Astrocyte (in vitro differentiated cells and primary cell): ENCODE results near the gene IER5. TPM values are rescaled to one million over a fixed set of nuclear protein-coding genes. Genes with fewer than 3 reads are reported as not detected.

Experiments
- DNase-seq: peaks from one replicate; pipeline ENCODE4 v3.0.0-alpha.2; 2010; ENCODE audit warnings: low read depth
- FAIRE-seq: peaks from 2 replicates; lab custom pipeline; 2011; peaks lifted over from hg19 to GRCh38; lab: Jason Lieb, UNC
- H2AFZ ChIP-seq: 2 replicates; pipeline ENCODE4 v1.6.0; 2012; ENCODE audit warnings: low read depth, low read length, inconsistent platforms
- H3K27ac ChIP-seq: 2 replicates; pipeline ENCODE4 v1.5.1; 2011; ENCODE audit warnings: low read depth, low read length, inconsistent platforms
- H3K27me3 ChIP-seq: 2 replicates; pipeline ENCODE4 v1.6.0; 2011; ENCODE audit warnings: low read length, inconsistent platforms; ENCODE audit not compliant: insufficient read depth
- H3K36me3 ChIP-seq: 2 replicates; pipeline ENCODE4 v1.5.1; 2011; ENCODE audit warnings: low read length, inconsistent platforms; ENCODE audit not compliant: insufficient read depth
- H3K4me1 ChIP-seq: 2 replicates; pipeline ENCODE4 v1.5.1; 2011; ENCODE audit warnings: low read length, inconsistent platforms; ENCODE audit not compliant: insufficient read depth
- H3K4me2 ChIP-seq: 2 replicates; pipeline ENCODE4 v1.6.0; 2012; ENCODE audit warnings: low read length, inconsistent platforms
- H3K4me3 ChIP-seq: 2 replicates; pipeline ENCODE4 v1.5.1; 2011; ENCODE audit warnings: low read depth, mild to moderate bottlenecking, low read length, inconsistent platforms; ENCODE audit not compliant: insufficient read depth
- H3K79me2 ChIP-seq: 2 replicates; pipeline ENCODE4 v1.6.0; 2012; ENCODE audit warnings: mild to moderate bottlenecking, low read length, inconsistent platforms; ENCODE audit not compliant: insufficient read depth
- H3K9ac ChIP-seq: 2 replicates; pipeline ENCODE4 v1.6.0; 2012; ENCODE audit warnings: mild to moderate bottlenecking, low read length, inconsistent platforms
- H3K9me3 ChIP-seq: 2 replicates; pipeline ENCODE4 v1.5.1; 2012; ENCODE audit warnings: low read depth, mild to moderate bottlenecking, low read length, inconsistent platforms; ENCODE audit not compliant: insufficient read depth
- H4K20me1 ChIP-seq: 2 replicates; pipeline ENCODE4 v1.6.0; 2012; ENCODE audit warnings: low read length, inconsistent platforms; ENCODE audit not compliant: insufficient read depth
- H3K27ac Mint-ChIP-seq: one replicate; pipeline ENCODE4 v1.8.0; 2021; ENCODE audit warnings: mild to moderate bottlenecking, mixed read lengths; ENCODE audit not compliant: unreplicated experiment
- H3K27me3 Mint-ChIP-seq: one replicate; pipeline ENCODE4 v1.8.0; 2021; ENCODE audit warnings: low read depth, mixed read lengths; ENCODE audit not compliant: unreplicated experiment
- H3K36me3 Mint-ChIP-seq: one replicate; pipeline ENCODE4 v1.8.0; 2021; ENCODE audit warnings: low read depth, mixed read lengths; ENCODE audit not compliant: unreplicated experiment
- H3K4me1 Mint-ChIP-seq: one replicate; pipeline ENCODE4 v1.8.0; 2021; ENCODE audit warnings: low read depth, mixed read lengths; ENCODE audit not compliant: unreplicated experiment
- H3K4me3 Mint-ChIP-seq: one replicate; pipeline ENCODE4 v1.8.0; 2021; ENCODE audit warnings: mild to moderate bottlenecking, moderate library complexity, mixed read lengths; ENCODE audit not compliant: unreplicated experiment
- H3K9me3 Mint-ChIP-seq: one replicate; pipeline ENCODE4 v1.8.0; 2021; ENCODE audit warnings: mild to moderate bottlenecking, mixed read lengths; ENCODE audit not compliant: unreplicated experiment
- CTCF ChIP-seq: IDR thresholded peaks from 2 replicates; pipeline ENCODE4 v1.5.1; 2011; ENCODE audit warnings: low read depth, mild to moderate bottlenecking, inconsistent platforms, low read length, moderate library complexity; ENCODE audit not compliant: insufficient read depth
- EZH2 ChIP-seq: IDR thresholded peaks from 2 replicates; pipeline ENCODE4 v1.6.1; 2012; ENCODE audit warnings: mild to moderate bottlenecking, low read length, inconsistent platforms; ENCODE audit not compliant: insufficient read depth
- total RNA-seq: library from RNA; stranded (reverse); gene quantifications from 2 replicates; pipeline ENCODE4 v1.2.1, GENCODE V29; 2021

Gene IER5
- total RNA-seq, 1 donor from 2014 or later: 28.3 TPM

DNA sequence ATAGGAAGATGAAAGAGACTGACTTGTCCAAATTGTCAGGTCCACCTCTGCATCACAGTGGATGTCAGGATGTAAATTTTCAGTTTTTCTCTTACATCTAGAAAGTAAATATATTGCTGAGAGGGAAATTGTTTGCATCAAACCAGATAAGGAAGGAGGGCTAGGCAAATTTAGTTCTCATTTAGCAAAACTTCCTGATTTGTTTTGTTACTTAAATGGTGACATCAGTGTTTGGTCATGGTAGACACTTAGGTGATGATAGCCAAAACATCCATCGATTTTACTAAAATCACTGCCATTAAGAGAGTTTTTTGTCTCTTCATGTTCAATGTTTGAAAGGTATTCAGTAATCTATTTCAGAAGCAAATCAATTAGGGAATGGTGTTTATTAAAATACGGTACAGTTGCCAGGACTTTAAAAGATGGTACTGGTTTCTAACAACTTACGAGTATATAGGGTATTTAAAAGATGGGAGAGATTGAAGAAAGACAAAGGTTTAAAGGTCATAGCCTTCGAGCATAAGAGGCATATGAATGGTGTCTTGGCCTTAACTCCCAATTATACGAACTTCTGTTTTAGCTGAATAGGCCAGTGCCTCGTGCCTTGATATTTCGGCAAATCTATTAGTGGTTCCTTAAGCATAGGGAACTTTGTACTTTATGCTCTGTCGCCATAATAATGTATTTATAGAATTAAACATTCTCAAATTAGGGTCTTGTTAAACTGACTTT, 3.0 kb downstream of the IER5 start:
- Histone ChIP-seq H3K36me3 (peaks cover 6% of the 10 kb centered on the region), H3K27ac (no peak overlapping the region), H4K20me1 (peaks cover 49% of the 10 kb centered on the region), H3K4me1 (peaks cover 63% of the 10 kb centered on the region), H3K9ac (peak overlapping the region; percentile 90), H3K27me3 (no peaks in the 10 kb centered on the region), H3K9me3 (no peaks in the 10 kb centered on the region), H3K4me3 (peak overlapping the region; percentile 86), H3K79me2 (peaks cover 53% of the 10 kb centered on the region), H2AFZ (no peak overlapping the region), H3K4me2 (peak overlapping the region; percentile 89)
- peak overlapping the region; percentile 99 for H3K4me3 Mint-ChIP-seq
- peaks cover 42% of the 10 kb centered on the region for H3K4me1 Mint-ChIP-seq
- peaks cover 4% of the 10 kb centered on the region for H3K36me3 Mint-ChIP-seq
- H3K27me3 Mint-ChIP-seq: no peaks in the 10 kb centered on the region
- no peak for TF ChIP-seq CTCF
- no peak for TF ChIP-seq EZH2
- peak overlapping the region; percentile 34 for H3K27ac Mint-ChIP-seq
- no peak for DNase-seq
- no peaks in the 10 kb centered on the region for H3K9me3 Mint-ChIP-seq
- FAIRE-seq: no peak

DNA sequence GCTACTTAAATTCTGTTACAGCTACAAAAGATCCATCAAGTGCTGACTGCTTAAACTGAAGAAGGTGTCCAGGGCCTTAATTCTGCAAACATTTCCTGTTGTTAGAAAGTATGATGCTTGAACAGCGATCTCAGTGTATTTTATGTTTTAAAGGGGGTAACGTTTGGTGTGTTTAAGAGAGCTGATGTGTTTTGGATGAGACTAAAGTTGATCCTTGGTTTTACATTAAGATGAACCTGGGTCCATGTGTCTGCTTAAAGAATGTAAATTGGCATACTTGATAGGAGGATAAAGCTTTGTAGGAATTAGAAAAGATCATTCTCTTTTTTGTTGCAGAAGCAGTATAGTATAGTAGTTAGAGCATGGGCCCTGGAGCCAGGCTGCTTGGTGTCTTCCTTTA, 3.6 kb downstream of the IER5 start:
- Mint-ChIP-seq H3K36me3 (peaks cover 4% of the 10 kb centered on the region), H3K27ac (peak overlapping the region; percentile 34), H3K4me3 (peak overlapping the region; percentile 99), H3K4me1 (peaks cover 47% of the 10 kb centered on the region), H3K9me3 (no peaks in the 10 kb centered on the region), H3K27me3 (no peaks in the 10 kb centered on the region)
- H3K4me3 ChIP-seq: peak overlapping the region; percentile 86
- H3K9me3 ChIP-seq: no peaks in the 10 kb centered on the region
- peaks cover 49% of the 10 kb centered on the region for H4K20me1 ChIP-seq
- TF ChIP-seq CTCF: no peak
- no peak for TF ChIP-seq EZH2
- H3K36me3 ChIP-seq: peaks cover 6% of the 10 kb centered on the region
- no peak overlapping the region for H3K27ac ChIP-seq
- no peak for FAIRE-seq
- peaks cover 63% of the 10 kb centered on the region for H3K4me1 ChIP-seq
- no peaks in the 10 kb centered on the region for H3K27me3 ChIP-seq
- peak overlapping the region; percentile 89 for H3K4me2 ChIP-seq
- DNase-seq: no peak
- peaks cover 53% of the 10 kb centered on the region for H3K79me2 ChIP-seq
- peak overlapping the region; percentile 90 for H3K9ac ChIP-seq
- H2AFZ ChIP-seq: no peak overlapping the region

DNA sequence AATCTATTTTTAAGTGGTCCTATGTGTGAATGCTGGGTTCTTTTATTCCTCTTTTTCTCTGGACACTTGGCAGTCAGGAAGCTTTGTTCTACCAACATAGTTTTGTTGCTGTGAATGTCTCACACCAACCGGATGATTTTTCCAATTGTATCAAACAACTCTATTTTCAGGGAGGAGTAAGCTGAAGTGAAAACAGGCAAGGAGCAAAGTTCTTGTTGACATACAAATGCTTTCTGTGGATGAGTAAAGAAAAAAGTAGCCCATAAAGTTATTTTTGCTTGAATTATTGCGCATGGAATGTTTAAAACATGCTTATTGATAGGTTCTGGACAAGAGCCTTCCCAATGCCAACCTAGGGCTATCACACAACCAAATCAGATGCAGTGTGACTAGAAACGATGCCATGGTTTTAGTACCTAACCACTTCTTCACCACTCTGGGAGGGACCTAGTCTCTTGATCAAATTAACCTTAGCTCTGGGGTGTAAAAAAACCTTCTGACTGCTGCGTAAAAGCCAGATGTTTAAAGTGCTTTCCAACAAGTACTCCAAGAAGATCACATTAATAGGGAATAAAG, 4.5 kb downstream of the IER5 start:
- no peaks in the 10 kb centered on the region for H3K27me3 Mint-ChIP-seq
- Histone ChIP-seq H3K27ac (no peak overlapping the region), H3K4me3 (no peak overlapping the region), H3K27me3 (no peaks in the 10 kb centered on the region), H3K9ac (no peak overlapping the region), H3K4me2 (peak overlapping the region; percentile 89), H3K79me2 (peaks cover 53% of the 10 kb centered on the region), H3K36me3 (peaks cover 6% of the 10 kb centered on the region), H2AFZ (no peak overlapping the region), H4K20me1 (peaks cover 49% of the 10 kb centered on the region), H3K9me3 (no peaks in the 10 kb centered on the region), H3K4me1 (peaks cover 59% of the 10 kb centered on the region)
- H3K27ac Mint-ChIP-seq: peak overlapping the region; percentile 97
- FAIRE-seq (no peak), DNase-seq (no peak)
- no peaks in the 10 kb centered on the region for H3K9me3 Mint-ChIP-seq
- TF ChIP-seq CTCF: no peak
- TF ChIP-seq EZH2: no peak
- H3K4me3 Mint-ChIP-seq: peak overlapping the region; percentile 99
- peaks cover 4% of the 10 kb centered on the region for H3K36me3 Mint-ChIP-seq
- peaks cover 52% of the 10 kb centered on the region for H3K4me1 Mint-ChIP-seq
